GM08714 (cell line): ENCODE measurements around the gene FRS2.

ENCODE experiments used
- H3K4me3 ChIP-seq: fragments of 200-500 bp; sonication (Bioruptor generic); 2 replicates; pipeline ENCODE4 v1.5.1; 2014; ENCODE audit warnings: mild to moderate bottlenecking, low read length, inconsistent platforms
- ZNF274 ChIP-seq: IDR thresholded peaks from 2 replicates; pipeline ENCODE4 v1.6.1; 2012; ENCODE audit warnings: mild to moderate bottlenecking, low read depth, low read length

Gene FRS2

DNA sequence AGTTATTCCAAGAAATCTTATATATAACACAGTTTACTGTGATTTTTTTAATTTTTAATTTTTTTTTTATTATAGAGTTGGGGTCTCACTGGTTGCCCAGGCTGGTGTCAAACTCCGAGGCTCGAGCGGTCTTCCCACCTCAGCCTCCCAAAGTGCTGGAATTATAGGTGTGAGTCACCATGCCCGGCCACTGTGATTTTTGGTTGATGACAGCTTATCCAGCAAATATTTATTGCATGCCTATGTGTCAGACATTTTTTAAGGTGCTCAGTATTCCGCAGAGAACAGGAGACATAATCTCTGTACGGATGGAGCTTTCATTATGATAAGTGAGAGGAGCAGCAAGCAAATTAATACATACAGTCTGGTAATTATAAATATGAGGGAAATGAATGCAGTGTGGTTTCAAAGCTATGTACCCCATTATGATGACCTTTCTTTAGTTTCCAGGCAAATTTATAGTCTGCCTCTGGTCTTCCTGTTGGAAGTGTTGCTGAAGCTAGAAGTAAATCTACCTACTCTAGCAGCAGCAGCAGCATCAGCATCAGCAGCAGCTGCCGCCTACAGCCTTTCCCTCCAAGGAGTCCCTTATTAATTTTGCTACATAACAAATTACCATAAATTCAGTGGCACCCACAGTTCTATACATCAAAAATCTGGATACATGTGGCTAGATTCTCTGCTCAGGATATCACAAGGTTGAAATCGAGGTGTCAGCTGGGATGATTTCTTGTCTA, 32.3 kb downstream of the FRS2 start:
- no peak for TF ChIP-seq ZNF274
- no peak overlapping the region for H3K4me3 ChIP-seq

DNA sequence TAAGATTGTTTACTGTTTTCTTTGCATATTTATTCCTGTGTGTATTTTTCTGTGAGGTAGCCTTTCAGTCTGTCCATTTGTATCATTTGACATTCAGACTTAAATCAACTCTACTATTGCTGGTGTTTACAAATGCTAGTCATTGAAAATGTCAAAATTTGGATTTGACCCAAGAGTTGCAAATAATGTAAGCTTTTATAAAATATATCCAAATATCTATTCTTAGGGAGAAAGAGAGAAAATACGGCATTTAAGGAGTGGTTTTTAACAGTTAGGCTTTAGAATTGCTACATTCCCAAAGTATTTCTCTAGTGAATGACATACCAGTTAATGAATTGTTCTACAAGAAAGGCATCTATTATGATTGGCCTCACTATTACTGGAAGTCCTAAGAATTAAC, 37.9 kb downstream of the FRS2 start:
- TF ChIP-seq ZNF274, result no peak
- H3K4me3 ChIP-seq, result no peak overlapping the region

DNA sequence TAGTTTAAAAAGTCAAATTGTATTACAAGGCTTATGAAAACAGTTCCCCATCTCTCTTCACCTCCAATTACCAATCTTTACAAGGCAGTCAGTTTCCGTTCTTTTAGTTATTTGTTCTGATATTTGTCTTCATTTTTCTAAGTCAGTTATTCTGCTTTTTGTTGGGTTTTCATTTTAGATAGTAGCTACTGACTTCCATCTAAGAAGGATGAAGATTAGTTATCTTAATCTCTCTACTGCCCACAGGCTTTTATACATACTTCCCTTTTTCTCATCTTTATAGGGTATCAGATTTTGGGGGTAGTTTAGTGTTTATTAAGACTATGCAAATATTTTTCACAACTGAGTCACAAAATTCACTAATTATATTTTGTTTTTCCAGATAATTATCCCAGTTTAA, 38.4 kb downstream of the FRS2 start:
- H3K4me3 ChIP-seq, result no peak overlapping the region
- no peak for TF ChIP-seq ZNF274

DNA sequence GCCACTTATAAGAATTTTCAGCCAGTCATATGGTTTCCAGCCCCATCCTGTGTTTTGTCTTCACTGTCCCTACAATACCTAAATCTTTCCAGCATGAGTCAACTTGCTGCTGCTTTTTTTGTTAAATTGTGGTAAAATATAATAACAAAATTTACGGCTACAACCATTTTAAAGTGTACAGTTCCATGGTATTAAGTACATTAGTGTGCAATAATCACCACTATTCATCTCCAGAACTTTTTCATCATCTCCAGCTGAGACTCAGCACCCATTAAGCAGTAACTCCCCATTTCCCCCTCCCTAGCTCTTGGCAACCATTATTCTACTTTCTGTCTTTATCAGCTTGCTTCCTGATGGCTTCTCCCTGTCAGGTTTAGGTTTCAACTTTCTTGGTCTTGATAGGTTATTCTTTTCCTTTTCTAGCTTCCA, 39.1 kb downstream of the FRS2 start:
- TF ChIP-seq ZNF274, result no peak
- no peak overlapping the region for H3K4me3 ChIP-seq

DNA sequence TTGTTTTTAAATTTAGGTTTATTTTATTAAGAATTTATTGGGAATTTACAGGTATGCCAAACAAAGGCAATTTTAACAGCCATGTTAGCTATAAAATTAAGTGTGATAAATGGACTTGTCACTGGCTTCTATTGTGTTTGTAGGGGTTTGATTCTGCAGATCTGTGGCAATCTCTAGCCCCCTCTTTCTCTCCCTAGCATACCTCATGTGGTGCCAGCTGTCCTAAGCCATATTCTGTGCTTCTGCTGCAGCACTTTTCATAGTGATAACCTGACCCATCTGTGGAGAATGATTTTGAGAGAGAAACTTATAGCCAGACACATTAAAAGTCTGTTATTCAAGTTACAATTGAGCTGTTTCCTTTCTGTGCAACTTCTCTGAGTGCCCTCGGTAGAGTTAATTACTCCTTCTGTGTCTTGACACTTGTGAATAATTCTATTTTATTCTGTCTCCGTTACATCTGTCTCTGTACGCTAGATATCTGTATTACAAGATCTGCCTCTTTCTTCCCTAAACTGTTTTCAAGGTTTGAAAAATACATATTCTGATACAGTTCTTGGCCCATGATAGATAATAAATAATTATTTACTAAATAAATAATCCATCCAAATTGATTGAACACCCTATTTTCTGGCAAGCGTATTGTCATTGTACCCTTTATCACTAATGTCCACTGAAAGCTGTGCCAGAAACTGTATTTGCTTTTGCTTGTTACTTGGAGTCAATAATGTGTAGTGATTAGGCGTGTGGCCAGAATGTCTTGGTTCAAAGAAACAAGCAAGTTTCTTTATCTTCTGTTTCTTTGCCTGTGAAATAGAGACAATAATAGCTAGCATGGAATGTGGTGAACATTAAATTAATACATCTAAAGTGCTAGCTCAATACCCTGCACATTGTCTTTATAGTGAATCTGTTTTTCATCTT, 40.0 kb downstream of the FRS2 start:
- H3K4me3 ChIP-seq, result no peak overlapping the region
- TF ChIP-seq ZNF274, result no peak

DNA sequence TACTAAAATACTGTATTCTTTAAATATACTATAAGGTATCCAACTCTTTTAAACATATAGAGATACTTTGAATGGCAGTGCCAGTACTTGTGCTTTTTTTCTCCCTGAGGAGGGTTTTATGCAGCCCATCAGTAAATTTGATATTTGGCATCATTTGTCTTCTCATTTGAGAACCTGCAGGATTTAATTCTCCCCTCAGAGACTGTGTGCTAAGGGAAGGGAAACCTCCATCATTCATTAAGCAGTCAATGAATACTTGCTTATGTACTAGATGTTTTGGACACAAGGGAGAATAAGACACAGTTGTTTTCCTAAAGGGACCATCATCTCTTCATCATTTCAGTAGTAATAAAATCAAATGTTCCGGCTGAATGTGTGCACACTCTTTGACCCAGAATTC, 40.8 kb downstream of the FRS2 start:
- no peak overlapping the region for H3K4me3 ChIP-seq
- TF ChIP-seq ZNF274, result no peak

DNA sequence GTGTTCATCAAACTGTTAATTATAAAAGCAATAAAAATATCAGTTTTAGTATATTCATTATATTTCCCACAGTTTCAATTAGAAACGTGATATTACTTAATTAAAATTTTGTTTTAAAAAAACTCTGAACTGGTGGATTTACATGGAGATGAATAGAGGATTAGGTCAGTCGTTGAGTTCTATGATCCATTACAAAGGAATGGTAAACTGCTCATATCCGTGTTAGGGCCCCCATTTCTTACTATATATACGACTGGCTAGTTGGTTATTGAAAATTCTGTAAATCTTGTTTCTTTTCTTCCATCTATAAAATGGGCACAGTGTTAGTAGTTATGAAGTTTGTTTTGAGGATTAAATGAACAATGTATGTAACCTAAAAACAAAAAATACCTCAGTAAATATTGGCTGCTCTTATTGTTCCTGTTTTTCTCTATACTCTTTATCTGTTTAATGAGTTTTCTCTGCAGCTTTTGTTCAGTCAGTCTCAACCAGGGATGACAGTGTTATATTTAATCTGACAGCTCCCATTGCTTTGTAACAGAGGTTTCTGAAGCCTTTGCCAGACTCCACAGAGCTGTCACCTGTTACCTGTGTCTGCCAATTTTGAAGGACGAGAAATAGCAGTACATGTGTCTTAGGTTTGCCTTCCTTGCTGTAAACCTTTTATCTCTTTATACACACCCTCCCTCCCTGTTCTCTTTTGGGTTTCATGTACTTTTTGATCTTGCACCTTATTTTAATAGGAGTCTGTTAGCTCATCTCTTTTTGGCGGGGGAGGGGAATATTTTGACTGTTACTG, 41.5 kb downstream of the FRS2 start:
- no peak for TF ChIP-seq ZNF274
- H3K4me3 ChIP-seq, result no peak overlapping the region

DNA sequence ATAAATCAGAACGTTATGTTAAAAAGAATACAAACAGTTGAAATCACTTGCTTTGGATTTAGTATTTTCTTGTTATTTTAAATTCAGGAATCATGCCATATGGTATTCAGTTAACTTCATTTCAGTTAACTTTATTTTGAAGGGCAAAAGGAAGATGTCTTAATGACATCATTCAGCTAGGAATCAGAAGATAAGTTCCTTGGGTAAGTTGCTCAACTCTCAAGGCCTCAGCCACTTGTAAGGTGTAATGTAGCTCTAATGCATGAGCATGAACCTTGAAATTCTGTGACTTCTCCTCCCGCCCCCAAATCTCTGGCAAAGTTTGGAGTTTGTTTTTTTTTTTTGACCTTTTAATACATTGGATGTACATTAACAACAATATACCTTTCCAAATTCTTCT, 42.6 kb downstream of the FRS2 start:
- TF ChIP-seq ZNF274, result no peak
- H3K4me3 ChIP-seq, result no peak overlapping the region

DNA sequence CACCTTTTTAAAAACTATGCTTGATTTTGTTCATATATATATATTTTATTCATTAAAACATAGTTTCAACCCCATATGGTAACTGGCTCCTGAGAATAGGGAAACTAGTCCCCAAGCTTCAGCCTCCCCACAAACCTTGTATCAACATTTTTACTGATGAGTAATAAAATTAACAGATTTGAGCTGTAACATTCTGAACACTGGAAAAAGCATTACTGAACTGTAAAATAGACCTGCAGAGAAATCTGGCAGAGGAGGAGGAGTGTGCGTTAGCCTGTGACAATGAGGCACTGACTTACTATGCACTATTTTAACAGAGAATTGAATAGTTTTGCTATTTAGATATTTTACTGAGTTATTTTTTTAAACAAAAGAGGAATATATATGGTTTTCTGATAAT, 43.1 kb downstream of the FRS2 start:
- TF ChIP-seq ZNF274, result no peak
- no peak overlapping the region for H3K4me3 ChIP-seq

DNA sequence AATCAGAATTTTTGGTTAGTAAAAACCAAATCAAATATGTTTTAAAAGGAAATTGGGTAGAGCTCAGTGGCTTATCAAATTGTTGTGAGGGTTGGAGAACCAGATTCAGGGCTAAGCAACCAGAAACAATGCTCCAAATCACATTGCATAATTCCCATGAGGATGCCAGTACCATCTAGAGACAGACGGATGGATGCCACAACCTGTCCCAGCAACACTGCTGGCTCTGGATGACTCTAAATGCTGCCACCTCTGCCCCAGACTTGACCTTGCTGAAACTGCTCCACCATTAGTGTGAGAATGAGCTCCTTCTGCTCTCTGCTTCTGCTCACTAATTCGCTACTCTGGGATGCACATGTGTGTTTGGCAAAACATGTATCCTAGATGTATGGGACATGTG, 43.9 kb downstream of the FRS2 start:
- no peak overlapping the region for H3K4me3 ChIP-seq
- no peak for TF ChIP-seq ZNF274

DNA sequence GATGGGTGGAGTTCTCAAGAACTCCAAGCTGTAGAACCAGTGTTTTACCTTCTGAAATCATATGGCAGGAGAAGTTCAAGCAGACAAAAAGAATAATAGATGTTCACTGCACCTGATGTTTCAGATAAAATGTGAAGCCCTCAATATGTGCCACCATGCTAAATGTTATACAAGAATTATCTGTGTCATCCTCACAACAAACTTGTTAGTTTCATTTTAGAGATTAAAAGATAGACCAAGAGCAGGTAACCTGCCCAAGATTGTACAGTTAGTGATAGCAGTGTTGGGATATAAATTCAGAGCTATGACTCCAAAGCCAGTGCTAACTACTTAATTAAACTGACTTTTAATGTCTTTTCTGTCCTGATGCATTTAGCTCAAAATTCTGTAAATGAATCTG, 44.7 kb downstream of the FRS2 start:
- H3K4me3 ChIP-seq, result no peak overlapping the region
- no peak for TF ChIP-seq ZNF274

DNA sequence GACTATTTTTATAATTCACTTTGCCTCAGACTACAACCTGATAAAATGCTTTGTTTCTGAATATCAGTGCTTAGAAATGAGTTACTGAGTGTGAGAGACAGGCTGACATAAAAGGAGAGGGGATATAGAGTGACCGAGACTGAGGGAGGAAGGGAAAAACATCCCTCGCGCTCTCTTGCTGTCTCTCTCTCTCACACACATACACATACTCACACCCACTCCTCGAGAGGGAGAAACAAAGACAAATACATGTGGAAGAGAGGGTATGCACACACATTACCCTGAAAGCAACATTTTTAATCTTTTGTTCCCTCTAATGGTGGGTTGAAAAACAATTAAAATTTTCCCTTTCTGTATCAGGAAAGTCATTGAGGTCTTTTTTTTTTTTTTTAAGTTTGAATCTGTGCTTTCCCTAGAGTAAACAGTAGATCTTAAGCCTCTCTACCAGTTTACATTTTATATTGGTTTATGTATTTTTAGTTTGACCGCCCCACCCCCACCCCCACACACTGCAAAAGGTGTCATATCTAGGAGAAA, 45.3 kb downstream of the FRS2 start:
- no peak overlapping the region for H3K4me3 ChIP-seq
- TF ChIP-seq ZNF274, result no peak

DNA sequence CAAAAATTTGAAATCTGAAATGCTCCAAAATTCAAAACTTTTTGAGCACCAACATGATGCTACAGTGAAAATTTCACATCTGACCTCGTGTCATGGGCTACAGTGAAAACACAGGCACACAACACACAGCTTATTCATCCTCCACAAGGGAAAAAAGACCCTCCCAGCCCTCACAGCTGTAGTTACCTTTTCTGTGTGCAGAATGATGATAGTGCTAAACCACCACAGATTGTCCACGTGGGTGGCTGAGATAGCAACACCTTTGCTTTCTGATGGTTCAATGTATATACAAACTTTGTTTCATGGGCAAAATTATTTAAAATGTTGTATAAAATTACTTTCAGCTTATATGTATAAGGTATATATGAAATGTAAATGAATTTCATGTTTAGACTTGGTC, 46.8 kb downstream of the FRS2 start:
- no peak for TF ChIP-seq ZNF274
- no peak overlapping the region for H3K4me3 ChIP-seq

DNA sequence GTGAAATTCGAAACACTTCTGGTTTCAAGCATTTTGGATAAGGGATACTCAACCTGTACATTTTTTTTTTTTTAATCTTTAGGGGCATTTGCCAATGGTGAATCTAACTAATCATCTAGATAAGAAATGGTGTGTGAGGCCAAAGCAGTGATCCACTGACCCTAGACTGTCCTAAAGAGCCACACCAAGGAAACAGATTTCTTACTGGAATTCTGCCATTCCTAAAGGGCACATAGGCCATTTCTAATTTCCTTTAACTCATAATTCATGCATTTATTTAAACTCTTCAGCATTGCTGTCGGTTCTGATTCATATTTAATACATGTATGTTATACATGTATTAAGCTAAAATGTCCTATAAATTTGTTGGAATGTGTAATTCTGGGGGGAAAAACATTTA, 47.2 kb downstream of the FRS2 start:
- H3K4me3 ChIP-seq, result no peak overlapping the region
- no peak for TF ChIP-seq ZNF274

DNA sequence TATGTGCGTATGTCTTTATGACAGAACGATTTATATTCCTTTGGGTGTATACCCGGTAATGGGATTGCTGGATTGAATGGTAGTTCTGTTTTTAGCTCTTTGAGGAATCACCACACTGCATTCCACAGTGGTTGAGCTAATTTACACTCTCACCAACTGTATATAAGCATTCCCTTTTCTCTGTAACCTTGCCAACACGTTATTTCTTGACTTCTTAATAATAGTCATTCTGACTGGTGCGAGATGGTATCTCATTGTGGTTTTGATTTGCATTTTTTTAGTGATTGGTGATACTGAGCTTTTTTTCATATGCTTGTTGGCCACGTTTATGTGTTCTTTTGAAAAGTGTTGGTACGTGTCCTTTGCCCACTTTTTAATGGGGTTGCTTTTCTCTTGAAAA, 49.7 kb downstream of the FRS2 start:
- H3K4me3 ChIP-seq, result no peak overlapping the region
- TF ChIP-seq ZNF274, result no peak
